ENCODE results near the gene TMEM86B. TPM values are rescaled to one million over a fixed set of nuclear protein-coding genes. Genes with fewer than 3 reads are reported as not detected.
A peak's percentile ranks its signal among the peaks of the same experiment; 100 is the strongest.

Gene TMEM86B
- total RNA-seq, 3 donors from 2014 or later (not counting 1 experiment from before 2014, with no cell fraction given): 12.6 to 14.7 (median 14.6) TPM

GRCh38 chr19:55197528-55197927 is 31.0 kb downstream of the TMEM86B start:
- no peaks in the 10 kb centered on the region for H3K27me3 ChIP-seq (ENCODE audit: control insufficient read depth, insufficient read depth, low read length)
- TF ChIP-seq CTCF (IDR thresholded peaks at IDR 0.05): no peak
- H3K27ac ChIP-seq (ENCODE audit: low read length): no peak overlapping the region
- intact Hi-C loops (cut with micrococcal nuclease): no loop called here
- Mint-ChIP-seq H3K36me3 (no peaks in the 10 kb centered on the region), H3K9me3 (no peaks in the 10 kb centered on the region), H3K27ac (no peak overlapping the region), H3K27me3 (ENCODE audit: low read depth in 2 of 2) (peaks cover 0 to 15% of the 10 kb centered on the region in 2 donors), H3K4me3 (no peak overlapping the region), H3K4me1 (no peaks in the 10 kb centered on the region)
- DNase-seq (peak in 1 of 2 donors; percentile 30), ATAC-seq (peak in 1 of 3 donors; percentile 55)
- WGBS (ENCODE audit: insufficient coverage): 64% methylated on average over 3 of the region's 4 CpGs
- H3K9me3 ChIP-seq (ENCODE audit: control insufficient read depth, insufficient read depth, low read length): no peaks in the 10 kb centered on the region
- H3K4me1 ChIP-seq (ENCODE audit: control insufficient read depth, insufficient read depth, low read length): no peaks in the 10 kb centered on the region
- no peak overlapping the region for H3K4me3 ChIP-seq (ENCODE audit: low read length)
- H3K36me3 ChIP-seq (ENCODE audit: control insufficient read depth, insufficient read depth, low read length): no peaks in the 10 kb centered on the region

- no peaks in the 10 kb centered on the region for H3K36me3 Mint-ChIP-seq
- no peak for DNase-seq
- Histone ChIP-seq H3K9me3 (ENCODE audit: control insufficient read depth, insufficient read depth, low read length) (no peaks in the 10 kb centered on the region), H3K4me3 (ENCODE audit: low read length) (no peak overlapping the region), H3K4me1 (ENCODE audit: control insufficient read depth, insufficient read depth, low read length) (no peaks in the 10 kb centered on the region), H3K27ac (ENCODE audit: low read length) (no peak overlapping the region), H3K27me3 (ENCODE audit: control insufficient read depth, insufficient read depth, low read length) (no peaks in the 10 kb centered on the region), H3K36me3 (ENCODE audit: control insufficient read depth, insufficient read depth, low read length) (no peaks in the 10 kb centered on the region)
- peaks cover 0 to 12% of the 10 kb centered on the region in 2 donors for H3K27me3 Mint-ChIP-seq (ENCODE audit: low read depth in 2 of 2)
- no peak overlapping the region for H3K27ac Mint-ChIP-seq
- TF ChIP-seq CTCF (IDR thresholded peaks at IDR 0.05): no peak
- no peak overlapping the region for H3K4me3 Mint-ChIP-seq
- intact Hi-C loops (cut with micrococcal nuclease): no loop called here
- no peak for ATAC-seq
- no peaks in the 10 kb centered on the region for H3K4me1 Mint-ChIP-seq
- WGBS (ENCODE audit: insufficient coverage): 89% methylated on average over 10 of the region's 10 CpGs
- no peaks in the 10 kb centered on the region for H3K9me3 Mint-ChIP-seq
Measured at GRCh38 chr19:55196803-55197202, 31.8 kb downstream of the TMEM86B start.

- Mint-ChIP-seq H3K4me1 (peaks cover 0 to 5% of the 10 kb centered on the region in 2 donors), H3K27me3 (ENCODE audit: low read depth in 2 of 2) (peaks cover 0 to 3% of the 10 kb centered on the region in 2 donors), H3K36me3 (no peaks in the 10 kb centered on the region), H3K4me3 (no peak overlapping the region), H3K27ac (no peak overlapping the region), H3K9me3 (no peaks in the 10 kb centered on the region)
- TF ChIP-seq CTCF (IDR thresholded peaks at IDR 0.05): no peak
- Histone ChIP-seq H3K9me3 (ENCODE audit: control insufficient read depth, insufficient read depth, low read length) (no peaks in the 10 kb centered on the region), H3K4me1 (ENCODE audit: control insufficient read depth, insufficient read depth, low read length) (no peaks in the 10 kb centered on the region), H3K27me3 (ENCODE audit: control insufficient read depth, insufficient read depth, low read length) (no peaks in the 10 kb centered on the region), H3K36me3 (ENCODE audit: control insufficient read depth, insufficient read depth, low read length) (no peaks in the 10 kb centered on the region), H3K4me3 (ENCODE audit: low read length) (no peak overlapping the region), H3K27ac (ENCODE audit: low read length) (no peak overlapping the region)
- DNase-seq (no peak), ATAC-seq (no peak)
- 73% methylated on average over 12 of the region's 12 CpGs for WGBS (ENCODE audit: insufficient coverage)
- intact Hi-C loops (cut with micrococcal nuclease): no loop called here
Measured at GRCh38 chr19:55193481-55193880, 35.1 kb downstream of the TMEM86B start.

GRCh38 chr19:55189403-55189835 is 39.1 kb downstream of the TMEM86B start:
- intact Hi-C loops (cut with micrococcal nuclease): no loop called here
- Histone ChIP-seq H3K4me3 (ENCODE audit: low read length) (no peak overlapping the region), H3K27ac (ENCODE audit: low read length) (no peak overlapping the region), H3K36me3 (ENCODE audit: control insufficient read depth, insufficient read depth, low read length) (no peaks in the 10 kb centered on the region), H3K27me3 (ENCODE audit: control insufficient read depth, insufficient read depth, low read length) (no peaks in the 10 kb centered on the region), H3K9me3 (ENCODE audit: control insufficient read depth, insufficient read depth, low read length) (no peaks in the 10 kb centered on the region), H3K4me1 (ENCODE audit: control insufficient read depth, insufficient read depth, low read length) (no peaks in the 10 kb centered on the region)
- Mint-ChIP-seq H3K27me3 (ENCODE audit: low read depth in 2 of 2) (peaks cover 8 to 9% of the 10 kb centered on the region in 2 donors), H3K36me3 (no peaks in the 10 kb centered on the region), H3K4me1 (peaks cover 0 to 6% of the 10 kb centered on the region in 2 donors), H3K4me3 (no peak overlapping the region), H3K27ac (no peak overlapping the region), H3K9me3 (no peaks in the 10 kb centered on the region)
- no peak for TF ChIP-seq CTCF (IDR thresholded peaks at IDR 0.05)
- 83% methylated on average over 14 of the region's 15 CpGs for WGBS (ENCODE audit: insufficient coverage)
- ATAC-seq: no peak
- no peak for DNase-seq
